Skeletal muscle satellite cell (primary cell): ENCODE results near the gene ZNF558.

ENCODE experiments used
- H3K27me3 ChIP-seq: 2 replicates; pipeline ENCODE4 v1.7.0; 2013; ENCODE audit warnings: low read length; ENCODE audit not compliant: control insufficient read depth, insufficient read depth
- H3K36me3 ChIP-seq: 2 replicates; pipeline ENCODE4 v1.7.0; 2013; ENCODE audit warnings: mild to moderate bottlenecking, control low read depth, low read length; ENCODE audit not compliant: insufficient read depth
- H3K4me1 ChIP-seq: 2 replicates; pipeline ENCODE4 v1.7.0; 2013; ENCODE audit warnings: low read length; ENCODE audit not compliant: control insufficient read depth, insufficient read depth
- H3K4me2 ChIP-seq: 2 replicates; pipeline ENCODE4 v1.7.0; 2013; ENCODE audit warnings: mild to moderate bottlenecking, low read length
- H3K4me3 ChIP-seq: 2 replicates; pipeline ENCODE4 v1.7.0; 2013; ENCODE audit warnings: low read length
- H3K9ac ChIP-seq: 2 replicates; pipeline ENCODE4 v1.7.0; 2013; ENCODE audit warnings: mild to moderate bottlenecking, low read depth, low read length, moderate library complexity
- H3K9me3 ChIP-seq: replicated peaks from 2 replicates; pipeline ENCODE4 v1.7.0; 2013; ENCODE audit warnings: mild to moderate bottlenecking, control low read depth, low read length

ZNF558 gene

DNA sequence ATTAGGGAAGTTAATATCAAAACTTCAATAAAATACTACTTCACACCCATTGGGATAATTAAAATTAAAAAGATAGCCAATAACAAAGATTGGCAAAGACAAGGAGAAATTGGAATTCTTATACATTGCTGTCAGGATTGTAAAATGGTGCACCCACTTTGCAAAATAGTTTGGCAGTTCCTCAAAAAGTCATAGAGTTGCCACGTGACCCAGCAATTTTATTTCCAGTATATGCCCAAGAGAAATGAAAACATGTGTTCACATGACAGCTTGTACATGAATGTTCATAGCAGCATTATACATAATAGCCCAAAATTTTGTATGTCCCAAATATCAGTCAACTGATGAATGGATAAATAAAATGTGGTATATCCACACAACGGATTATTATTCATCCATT lies 3.3 kb upstream of the ZNF558 start:
- Histone ChIP-seq H3K4me2 (no peak overlapping the region), H3K9me3 (no peaks in the 10 kb centered on the region), H3K9ac (no peak overlapping the region), H3K27me3 (no peaks in the 10 kb centered on the region), H3K4me3 (no peak overlapping the region), H3K4me1 (no peaks in the 10 kb centered on the region), H3K36me3 (no peaks in the 10 kb centered on the region)

- H3K36me3 ChIP-seq = peaks cover 11% of the 10 kb centered on the region
- peak overlapping the region; percentile 93 for H3K4me3 ChIP-seq
- H3K9me3 ChIP-seq = no peaks in the 10 kb centered on the region
- H3K4me2 ChIP-seq = peak overlapping the region; percentile 93
- no peaks in the 10 kb centered on the region for H3K4me1 ChIP-seq
- H3K27me3 ChIP-seq = no peaks in the 10 kb centered on the region
- peak overlapping the region; percentile 97 for H3K9ac ChIP-seq
Observed at GRCh38 chr19:8831832-8832131, 322 bp downstream of the ZNF558 start.

- H3K9me3 ChIP-seq = no peaks in the 10 kb centered on the region
- H3K27me3 ChIP-seq = no peaks in the 10 kb centered on the region
- H3K4me3 ChIP-seq = peak overlapping the region; percentile 93
- H3K36me3 ChIP-seq = peaks cover 11% of the 10 kb centered on the region
- H3K9ac ChIP-seq = peak overlapping the region; percentile 97
- no peaks in the 10 kb centered on the region for H3K4me1 ChIP-seq
- peak overlapping the region; percentile 93 for H3K4me2 ChIP-seq
Observed at GRCh38 chr19:8831373-8831772, 731 bp downstream of the ZNF558 start.

DNA sequence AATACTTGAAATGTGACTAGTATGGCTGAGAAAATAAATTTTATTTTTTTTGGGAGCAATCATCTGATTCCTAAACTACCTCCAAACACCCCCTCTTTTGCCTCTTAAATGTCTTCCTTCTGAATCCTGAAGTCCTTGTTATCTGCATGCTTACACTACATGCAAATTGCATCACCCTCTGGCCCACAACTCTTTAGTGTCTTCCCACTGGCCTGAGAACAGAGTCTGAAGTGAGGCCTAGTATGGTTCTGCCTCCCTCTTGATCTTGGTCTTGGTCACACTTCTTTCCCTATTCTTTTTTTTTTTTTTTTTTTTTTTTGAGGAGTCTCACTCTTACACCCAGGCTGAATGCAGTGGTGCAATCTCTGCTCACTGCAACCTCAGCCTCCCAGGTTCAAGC lies 4.8 kb downstream of the ZNF558 start:
- H3K4me1 ChIP-seq = no peaks in the 10 kb centered on the region
- H3K4me3 ChIP-seq = no peak overlapping the region
- no peak overlapping the region for H3K9ac ChIP-seq
- H3K27me3 ChIP-seq = no peaks in the 10 kb centered on the region
- peaks cover 32% of the 10 kb centered on the region for H3K36me3 ChIP-seq
- H3K4me2 ChIP-seq = no peak overlapping the region
- H3K9me3 ChIP-seq = no peaks in the 10 kb centered on the region

GRCh38 chr19:8826371-8826770 lies 5.7 kb downstream of the ZNF558 start:
- Histone ChIP-seq H3K9ac (no peak overlapping the region), H3K36me3 (peaks cover 41% of the 10 kb centered on the region), H3K4me2 (no peak overlapping the region), H3K4me3 (no peak overlapping the region), H3K4me1 (no peaks in the 10 kb centered on the region), H3K9me3 (no peaks in the 10 kb centered on the region), H3K27me3 (no peaks in the 10 kb centered on the region)

DNA sequence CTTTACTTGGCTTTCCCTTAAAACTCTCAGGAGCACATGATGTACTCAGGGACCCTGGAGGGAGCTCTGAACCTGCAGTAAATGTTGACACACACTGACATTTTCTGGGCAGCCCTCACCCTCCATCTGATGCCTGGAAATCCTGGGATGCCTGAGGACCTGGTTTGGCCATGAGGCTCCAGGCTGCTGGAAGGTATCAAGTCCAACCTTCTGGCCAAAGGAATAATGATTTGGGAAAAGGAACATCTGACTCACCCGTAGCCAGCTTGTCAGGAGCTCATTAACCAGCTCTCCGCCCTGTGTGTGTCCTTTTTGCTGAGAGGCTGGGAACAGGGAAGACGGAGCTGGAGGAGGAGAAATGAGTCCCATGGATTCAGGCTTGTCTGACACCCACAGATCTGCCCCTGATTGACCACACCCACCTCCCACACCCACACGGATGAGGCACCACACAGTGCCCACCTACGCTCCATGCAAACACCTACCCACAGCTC lies 10.3 kb downstream of the ZNF558 start:
- H3K4me3 ChIP-seq = no peak overlapping the region
- no peak overlapping the region for H3K9ac ChIP-seq
- peaks cover 65% of the 10 kb centered on the region for H3K36me3 ChIP-seq
- H3K9me3 ChIP-seq = no peaks in the 10 kb centered on the region
- no peaks in the 10 kb centered on the region for H3K27me3 ChIP-seq
- no peak overlapping the region for H3K4me2 ChIP-seq
- no peaks in the 10 kb centered on the region for H3K4me1 ChIP-seq

DNA sequence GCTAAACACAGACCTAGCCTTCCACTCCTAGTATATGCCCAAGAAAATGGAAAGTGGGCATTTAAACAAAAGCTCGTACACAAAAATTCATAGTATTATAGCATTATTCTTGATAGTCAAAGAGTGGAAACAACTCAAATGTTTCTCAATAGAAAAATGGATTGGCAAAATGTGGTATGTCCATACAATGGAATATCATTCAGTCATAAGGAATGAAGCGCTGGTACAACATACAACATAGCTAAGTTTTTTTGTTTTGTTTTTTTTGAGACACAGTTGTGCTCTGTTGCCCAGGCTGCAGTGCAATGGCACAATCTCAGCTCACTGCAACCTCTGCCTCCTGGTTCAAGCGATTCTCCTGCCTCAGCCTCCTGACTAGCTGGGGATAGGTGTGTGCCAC lies 11.9 kb downstream of the ZNF558 start:
- no peaks in the 10 kb centered on the region for H3K4me1 ChIP-seq
- H3K4me3 ChIP-seq = no peak overlapping the region
- H3K27me3 ChIP-seq = no peaks in the 10 kb centered on the region
- H3K4me2 ChIP-seq = no peak overlapping the region
- peaks cover 80% of the 10 kb centered on the region for H3K36me3 ChIP-seq
- peaks cover 6% of the 10 kb centered on the region for H3K9me3 ChIP-seq
- H3K9ac ChIP-seq = no peak overlapping the region

GRCh38 chr19:8815780-8816179 lies 16.3 kb downstream of the ZNF558 start:
- Histone ChIP-seq H3K4me3 (no peak overlapping the region), H3K36me3 (peaks cover 85% of the 10 kb centered on the region), H3K4me1 (no peaks in the 10 kb centered on the region), H3K9ac (no peak overlapping the region), H3K9me3 (peaks cover 43% of the 10 kb centered on the region), H3K4me2 (no peak overlapping the region), H3K27me3 (no peaks in the 10 kb centered on the region)

GRCh38 chr19:8814176-8814575 lies 17.9 kb downstream of the ZNF558 start:
- peaks cover 84% of the 10 kb centered on the region for H3K36me3 ChIP-seq
- peaks cover 53% of the 10 kb centered on the region for H3K9me3 ChIP-seq
- no peak overlapping the region for H3K9ac ChIP-seq
- no peaks in the 10 kb centered on the region for H3K27me3 ChIP-seq
- H3K4me2 ChIP-seq = no peak overlapping the region
- H3K4me3 ChIP-seq = no peak overlapping the region
- no peaks in the 10 kb centered on the region for H3K4me1 ChIP-seq

- Histone ChIP-seq H3K4me2 (no peak overlapping the region), H3K27me3 (no peaks in the 10 kb centered on the region), H3K9ac (no peak overlapping the region), H3K4me1 (no peaks in the 10 kb centered on the region), H3K9me3 (peaks cover 72% of the 10 kb centered on the region), H3K4me3 (no peak overlapping the region), H3K36me3 (peaks cover 81% of the 10 kb centered on the region)
Observed at GRCh38 chr19:8811315-8812172, 20.6 kb downstream of the ZNF558 start.

GRCh38 chr19:8806661-8807060 lies 25.4 kb downstream of the ZNF558 start:
- Histone ChIP-seq H3K9me3 (peaks cover 45% of the 10 kb centered on the region), H3K36me3 (peaks cover 51% of the 10 kb centered on the region)

DNA sequence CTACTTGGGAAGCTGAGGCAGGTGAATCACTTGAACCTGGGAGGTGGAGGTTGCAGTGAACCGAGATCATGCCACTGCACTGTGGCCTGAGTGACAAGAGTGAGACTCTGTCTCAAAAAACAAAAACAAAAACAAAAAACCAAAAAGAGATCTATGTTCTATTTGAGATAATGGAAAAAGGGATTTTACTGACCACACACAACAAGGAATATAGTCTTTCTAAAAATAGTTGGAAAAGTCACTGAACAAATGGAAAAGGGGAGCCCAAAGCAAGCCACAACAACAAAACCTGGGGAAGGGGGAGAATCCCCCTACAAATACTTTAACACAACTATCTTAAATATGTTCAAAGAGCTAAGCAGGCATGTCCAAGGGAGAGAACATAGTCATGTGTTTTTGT lies 37.3 kb downstream of the ZNF558 start:
- Histone ChIP-seq H3K4me3 (no peak overlapping the region), H3K4me2 (no peak overlapping the region), H3K4me1 (no peaks in the 10 kb centered on the region), H3K9me3 (no peaks in the 10 kb centered on the region), H3K27me3 (no peaks in the 10 kb centered on the region), H3K9ac (no peak overlapping the region), H3K36me3 (no peaks in the 10 kb centered on the region)

More at GRCh38 chr19:8806661-8807060, 25.4 kb downstream of the ZNF558 start:
- Histone ChIP-seq H3K27me3 (no peaks in the 10 kb centered on the region), H3K4me1 (no peaks in the 10 kb centered on the region), H3K4me3 (no peak overlapping the region), H3K4me2 (no peak overlapping the region), H3K9ac (no peak overlapping the region)
